Gastrocnemius medialis (tissue), 4 donors: ENCODE data around the gene PLCB1. TPM values are rescaled to one million over a fixed set of nuclear protein-coding genes. Genes with fewer than 3 reads are reported as not detected.
"Not testable (repeated sequence)": the region's sequence is repeated elsewhere in the genome, so short reads cannot be mapped to it uniquely, and the experiment has no call there.

Source experiments
- ATAC-seq, 2 donors: fragments of 150-250 bp; one replicate each; pipeline ENCODE4 v1.9.1; 2016
- DNase-seq, 2 donors: peaks; one replicate each; pipeline ENCODE4 v3.0.0-alpha.2; 2019
- H3K27ac ChIP-seq, 4 donors: fragments of 200-600 bp; sonication (generic); 1 replicate in 1 of 4; 2 replicates in 3 of 4; pipeline ENCODE4 v1.5.1; 2016 to 2018; ENCODE audit warnings: mild to moderate bottlenecking in 2 of 4, moderate library complexity in 1 of 4
- H3K27me3 ChIP-seq, 3 donors: fragments of 200-600 bp; sonication (generic) in 2 of 3; 1 replicate in 1 of 3; 2 replicates in 2 of 3; pipeline versions ENCODE4 v1.5.1 to v1.6.0; 2016 to 2019; ENCODE audit warnings: mild to moderate bottlenecking in 1 of 3, moderate library complexity in 1 of 3
- H3K36me3 ChIP-seq, 2 donors: fragments of 200-600 bp; sonication (generic) in 1 of 2; one replicate each; pipeline ENCODE4 v1.5.1; 2017 to 2018
- H3K4me1 ChIP-seq, 2 donors: fragments of 200-600 bp; sonication (generic) in 1 of 2; one replicate each; pipeline ENCODE4 v1.5.1; 2016 to 2017; ENCODE audit warnings: mild to moderate bottlenecking in 2 of 2
- H3K4me3 ChIP-seq, 4 donors: fragments of 200-600 bp; sonication (generic) in 3 of 4; 1 replicate in 1 of 4; 2 replicates in 3 of 4; pipeline ENCODE4 v1.5.1; 2016 to 2019; ENCODE audit warnings: mild to moderate bottlenecking in 2 of 4
- H3K9me3 ChIP-seq, 3 donors: fragments of 200-600 bp; sonication (generic) in 2 of 3; 1 replicate in 1 of 3; 2 replicates in 2 of 3; pipeline ENCODE4 v1.5.1; 2016 to 2019
- POLR2A ChIP-seq, 2 donors: fragments of 450-650 bp; IDR thresholded peaks; one replicate each; pipeline ENCODE4 v1.6.1; 2017; ENCODE audit warnings: antibody characterized with exemption in 2 of 2, mild to moderate bottlenecking in 2 of 2, moderate library complexity in 2 of 2
- in situ Hi-C, 4 donors: fragments of 200-750 bp; cut with MboI; loops; one replicate each; pipeline versions ENCODE4 v1.15.0 to v1.8.0; 2017; ENCODE audit warnings: low sequenced_read_pairs in 4 of 4
- intact Hi-C: fragments of 100-400 bp; cut with DNase I; formaldehyde crosslinking; loops from one replicate; pipeline ENCODE4 v1.15.1; 2023; ENCODE audit warnings: low total_unique reads
- total RNA-seq, 4 donors: library from RNA; depleted of rRNA; stranded (reverse); fragments of >200 nt; gene quantifications; one replicate each; pipeline versions ENCODE4 v1.1.0 to v1.2.3, GENCODE V29; 2016
- TF ChIP-seq, protein P1 (sequence below), 5 experiments: fragments of 450-650 bp in 3 of 5; fragments of 200-600 bp in 2 of 5; sonication (generic) in 2 of 5; IDR thresholded peaks in 4 of 5; conservative IDR thresholded peaks in 1 of 5; 1 replicate in 4 of 5; 2 replicates in 1 of 5; pipeline ENCODE4 v1.5.1; 2016 to 2019; ENCODE audit warnings: antibody characterized with exemption in 5 of 5, mild to moderate bottlenecking in 3 of 5, moderate library complexity in 3 of 5

Gene PLCB1
- total RNA-seq, 4 donors from 2014 or later = 4.1 to 10.0 (median 7.6) TPM

DNA sequence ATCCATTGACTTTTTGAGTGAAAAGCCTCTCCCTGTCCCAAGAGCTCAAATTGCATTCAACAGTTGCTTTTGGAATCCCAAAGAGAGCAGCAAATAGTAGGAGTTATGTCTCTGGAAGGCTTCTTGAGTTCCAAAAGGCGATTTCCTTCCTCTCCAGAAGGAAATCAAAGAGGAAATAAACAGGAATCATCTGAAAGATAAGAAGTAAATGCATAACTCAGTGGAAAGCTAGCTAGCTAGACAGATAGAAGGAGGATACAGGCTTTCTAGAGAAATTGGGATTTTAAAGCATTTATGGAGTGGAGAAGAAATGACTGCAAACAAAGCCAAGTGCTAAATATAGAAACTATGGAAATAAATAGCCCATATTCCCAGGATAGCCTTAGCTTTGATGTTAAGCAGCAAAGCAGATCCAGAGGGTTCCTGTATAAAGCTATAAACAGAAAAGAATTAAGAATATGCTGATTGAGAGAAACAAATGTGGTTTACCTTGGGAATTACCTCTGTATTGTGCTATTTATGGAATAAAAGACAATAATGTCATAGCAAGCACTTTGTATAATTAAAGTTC lies 214.7 kb downstream of the PLCB1 start:
- no peaks in the 10 kb centered on the region for H3K36me3 ChIP-seq
- H3K4me1 ChIP-seq = peaks cover 35 to 51% of the 10 kb centered on the region in 2 donors
- DNase-seq (no peak), ATAC-seq (no peak)
- no peak overlapping the region for H3K4me3 ChIP-seq
- H3K9me3 ChIP-seq = no peaks in the 10 kb centered on the region
- in situ Hi-C loops (no loop called here), intact Hi-C loops (no loop called here)
- TF ChIP-seq POLR2A (IDR thresholded peaks at IDR 0.05) = no peak
- TF ChIP-seq, protein P1, sequence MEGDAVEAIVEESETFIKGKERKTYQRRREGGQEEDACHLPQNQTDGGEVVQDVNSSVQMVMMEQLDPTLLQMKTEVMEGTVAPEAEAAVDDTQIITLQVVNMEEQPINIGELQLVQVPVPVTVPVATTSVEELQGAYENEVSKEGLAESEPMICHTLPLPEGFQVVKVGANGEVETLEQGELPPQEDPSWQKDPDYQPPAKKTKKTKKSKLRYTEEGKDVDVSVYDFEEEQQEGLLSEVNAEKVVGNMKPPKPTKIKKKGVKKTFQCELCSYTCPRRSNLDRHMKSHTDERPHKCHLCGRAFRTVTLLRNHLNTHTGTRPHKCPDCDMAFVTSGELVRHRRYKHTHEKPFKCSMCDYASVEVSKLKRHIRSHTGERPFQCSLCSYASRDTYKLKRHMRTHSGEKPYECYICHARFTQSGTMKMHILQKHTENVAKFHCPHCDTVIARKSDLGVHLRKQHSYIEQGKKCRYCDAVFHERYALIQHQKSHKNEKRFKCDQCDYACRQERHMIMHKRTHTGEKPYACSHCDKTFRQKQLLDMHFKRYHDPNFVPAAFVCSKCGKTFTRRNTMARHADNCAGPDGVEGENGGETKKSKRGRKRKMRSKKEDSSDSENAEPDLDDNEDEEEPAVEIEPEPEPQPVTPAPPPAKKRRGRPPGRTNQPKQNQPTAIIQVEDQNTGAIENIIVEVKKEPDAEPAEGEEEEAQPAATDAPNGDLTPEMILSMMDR (IDR thresholded peaks at IDR 0.05 in 4 of 5, conservative IDR thresholded peaks at IDR 0.05 in 1 of 5) = no peak
- no peak overlapping the region for H3K27ac ChIP-seq
- no peaks in the 10 kb centered on the region for H3K27me3 ChIP-seq

DNA sequence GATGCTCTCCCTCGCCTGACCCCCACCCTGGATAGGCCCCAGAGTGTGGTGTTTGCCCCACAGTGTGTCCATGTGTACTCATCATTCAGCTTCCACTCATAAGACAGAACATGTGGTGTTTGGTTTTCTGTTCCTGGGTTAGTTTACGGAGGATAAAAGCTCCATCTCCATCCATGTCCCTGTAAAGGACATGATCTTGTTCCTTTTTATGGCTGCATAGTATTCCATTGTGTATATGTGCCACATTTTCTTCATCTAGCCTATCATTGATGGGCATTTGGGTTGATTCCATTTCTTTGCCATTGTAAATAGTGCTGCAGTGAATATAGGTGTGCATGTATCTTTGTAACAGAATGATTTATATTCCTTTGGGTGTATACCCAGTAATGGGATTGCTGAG lies 218.2 kb downstream of the PLCB1 start:
- H3K36me3 ChIP-seq, in situ Hi-C loops, H3K27me3 ChIP-seq, H3K27ac ChIP-seq, ATAC-seq, DNase-seq, H3K4me3 ChIP-seq, H3K9me3 ChIP-seq, intact Hi-C loops: not testable (repeated sequence)
- H3K4me1 ChIP-seq = peaks cover 25 to 31% of the 10 kb centered on the region in 2 donors

DNA sequence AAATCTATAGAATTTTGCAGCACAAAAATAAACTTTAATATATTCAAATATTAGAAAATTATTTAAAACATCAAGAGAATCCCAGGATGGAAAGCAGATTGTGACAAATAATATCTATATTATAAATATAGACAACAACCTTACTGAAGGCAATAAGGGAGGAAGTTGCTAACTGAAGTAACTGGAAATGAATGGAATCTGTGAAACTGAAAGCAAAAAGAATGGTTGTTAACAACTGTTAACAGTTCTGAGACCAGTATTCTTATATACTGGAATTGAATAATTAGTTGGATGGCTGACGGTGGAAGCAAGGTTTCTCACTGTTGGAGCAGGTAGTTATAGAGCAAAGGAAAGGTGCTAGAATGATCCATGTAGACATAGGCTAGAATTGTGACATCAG lies 220.4 kb downstream of the PLCB1 start:
- ATAC-seq (no peak), DNase-seq (no peak)
- intact Hi-C loops = no loop called here
- Histone ChIP-seq H3K27me3 (no peaks in the 10 kb centered on the region), H3K27ac (no peak overlapping the region), H3K9me3 (no peaks in the 10 kb centered on the region), H3K4me1 (peaks cover 6 to 16% of the 10 kb centered on the region in 2 donors), H3K36me3 (no peaks in the 10 kb centered on the region), H3K4me3 (no peak overlapping the region)
- TF ChIP-seq, protein P1 (IDR thresholded peaks at IDR 0.05 in 4 of 5, conservative IDR thresholded peaks at IDR 0.05 in 1 of 5) = no peak
- TF ChIP-seq POLR2A (IDR thresholded peaks at IDR 0.05) = no peak
- in situ Hi-C loops = no loop called here

- TF ChIP-seq, protein P1 (IDR thresholded peaks at IDR 0.05 in 4 of 5, conservative IDR thresholded peaks at IDR 0.05 in 1 of 5) = no peak
- TF ChIP-seq POLR2A (IDR thresholded peaks at IDR 0.05) = no peak
- DNase-seq = no peak
- Histone ChIP-seq H3K27me3 (no peaks in the 10 kb centered on the region), H3K36me3 (no peaks in the 10 kb centered on the region), H3K9me3 (no peaks in the 10 kb centered on the region), H3K27ac (no peak overlapping the region), H3K4me1 (peaks cover 0 to 5% of the 10 kb centered on the region in 2 donors), H3K4me3 (no peak overlapping the region)
- no peak for ATAC-seq
- intact Hi-C loops = no loop called here
- in situ Hi-C loops = no loop called here
These were observed 221.4 kb downstream of the PLCB1 start for GRCh38 chr20:8353512-8353911.

GRCh38 chr20:8355453-8355852 lies 223.4 kb downstream of the PLCB1 start:
- no peaks in the 10 kb centered on the region for H3K9me3 ChIP-seq
- TF ChIP-seq POLR2A (IDR thresholded peaks at IDR 0.05) = no peak
- TF ChIP-seq, protein P1 (IDR thresholded peaks at IDR 0.05 in 4 of 5, conservative IDR thresholded peaks at IDR 0.05 in 1 of 5) = no peak
- in situ Hi-C loops (no loop called here), intact Hi-C loops (no loop called here)
- no peak overlapping the region for H3K4me3 ChIP-seq
- H3K36me3 ChIP-seq = no peaks in the 10 kb centered on the region
- no peak overlapping the region for H3K27ac ChIP-seq
- H3K27me3 ChIP-seq = no peaks in the 10 kb centered on the region
- DNase-seq = no peak
- H3K4me1 ChIP-seq = peaks cover 0 to under 1% of the 10 kb centered on the region in 2 donors
- ATAC-seq = no peak
